Stimulated activated CD8-positive, alpha-beta memory T cell treated with anti-CD3 and anti-CD28 coated beads, Interleukin-7, amount 100 ng/mL, for 4 hours (primary cell): ENCODE results near the gene USP31.

Experiments used
- DNase-seq, 2 donors: peaks; one replicate each; pipeline ENCODE4 v3.0.0-alpha.2; 2020; ENCODE audit warnings: low read depth in 2 of 2

USP31 gene

GRCh38 chr16:23132775-23133463 is 16.3 kb downstream of the USP31 start:
- DNase-seq: no peak

DNA sequence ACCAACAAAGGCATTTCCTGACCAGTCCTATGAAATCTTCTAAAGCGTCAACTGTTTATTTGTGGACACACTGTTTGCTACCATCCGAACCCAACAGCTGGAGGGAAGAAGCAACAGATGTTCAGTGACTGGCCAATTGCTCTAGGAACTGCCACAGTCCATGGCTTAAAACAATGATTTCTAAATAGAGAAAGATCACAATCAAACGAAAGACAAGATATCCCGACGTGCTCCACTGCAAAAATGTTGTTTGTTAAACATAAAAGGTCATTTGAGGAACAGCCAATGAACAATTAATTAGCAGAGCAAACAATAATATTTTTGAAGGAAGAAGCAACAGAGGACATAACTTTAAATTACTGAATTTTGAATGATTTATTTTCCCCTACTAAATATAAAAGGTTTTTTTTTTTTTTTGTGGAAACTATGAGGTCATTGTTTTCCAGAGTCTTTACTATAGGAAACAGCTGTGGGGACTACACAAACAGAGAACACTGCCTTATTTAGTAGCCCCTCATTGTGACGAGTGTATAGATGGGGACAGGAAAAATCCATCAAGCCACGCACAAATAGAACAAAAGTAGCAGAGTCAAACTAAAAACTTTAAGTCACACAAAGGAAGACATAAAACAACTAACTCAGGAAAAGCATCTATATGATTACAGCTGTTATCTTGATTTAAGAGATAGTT is 17.2 kb downstream of the USP31 start:
- no peak for DNase-seq

DNA sequence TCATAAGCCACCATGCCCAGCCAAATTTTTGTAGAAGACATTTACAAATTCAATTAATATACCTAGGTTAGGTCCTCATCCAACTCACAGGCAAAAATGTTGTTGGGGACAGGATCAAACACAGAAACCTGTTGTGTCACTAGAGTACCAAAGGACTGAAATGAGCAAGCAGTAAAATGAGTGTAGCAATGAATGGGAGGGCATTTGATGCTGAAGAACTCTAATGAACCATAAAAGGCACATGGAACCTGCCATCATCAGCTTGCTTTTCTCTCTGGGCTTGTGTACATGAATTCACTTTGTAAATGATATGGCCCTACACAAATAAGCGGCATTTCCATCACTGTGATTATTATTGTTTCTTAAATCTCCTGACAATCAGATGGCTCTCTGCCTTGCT is 17.8 kb downstream of the USP31 start:
- DNase-seq: no peak

DNA sequence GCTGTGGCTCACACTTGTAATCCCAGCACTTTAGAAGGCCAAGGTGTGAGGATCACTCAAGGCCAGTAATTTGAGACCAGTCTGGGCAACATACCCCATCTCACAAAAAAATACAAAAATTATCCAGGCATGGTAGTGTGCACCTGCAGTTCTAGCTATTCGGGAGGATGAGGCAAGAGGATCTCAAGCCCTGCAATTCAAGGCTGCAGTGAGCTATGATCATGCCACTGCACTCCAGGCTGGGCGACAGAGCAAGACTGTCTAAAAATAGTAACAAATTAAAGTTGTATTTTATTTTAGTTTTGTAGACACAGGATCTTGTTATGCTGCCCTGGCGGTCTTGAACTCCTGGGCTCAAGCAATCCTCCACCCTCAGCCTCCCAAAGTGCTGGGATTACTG is 18.2 kb downstream of the USP31 start:
- no peak for DNase-seq

GRCh38 chr16:23129686-23130085 is 19.6 kb downstream of the USP31 start:
- no peak for DNase-seq

- no peak for DNase-seq
Observed at GRCh38 chr16:23128056-23128455, 21.2 kb downstream of the USP31 start.

DNA sequence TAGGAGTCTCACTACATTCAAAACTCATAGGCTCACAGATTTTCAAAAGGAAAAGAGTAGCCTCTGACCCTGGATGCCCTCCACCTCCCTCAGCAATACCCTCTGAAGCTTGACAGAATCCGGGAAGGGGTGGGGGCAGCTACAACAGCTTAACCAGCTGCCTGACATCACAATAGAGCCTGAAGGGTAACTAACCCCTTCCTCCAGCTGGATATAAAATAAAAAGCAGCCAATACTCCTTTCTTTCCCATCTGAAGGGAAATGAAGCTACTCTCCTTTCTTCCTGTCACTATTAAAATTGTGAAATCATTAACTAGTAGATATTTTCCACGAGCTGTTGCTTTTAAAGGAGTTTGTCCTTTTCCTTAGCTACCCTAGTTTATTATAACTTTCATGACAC is 24.0 kb downstream of the USP31 start:
- no peak for DNase-seq

GRCh38 chr16:23124315-23124714 is 24.9 kb downstream of the USP31 start:
- no peak for DNase-seq

DNA sequence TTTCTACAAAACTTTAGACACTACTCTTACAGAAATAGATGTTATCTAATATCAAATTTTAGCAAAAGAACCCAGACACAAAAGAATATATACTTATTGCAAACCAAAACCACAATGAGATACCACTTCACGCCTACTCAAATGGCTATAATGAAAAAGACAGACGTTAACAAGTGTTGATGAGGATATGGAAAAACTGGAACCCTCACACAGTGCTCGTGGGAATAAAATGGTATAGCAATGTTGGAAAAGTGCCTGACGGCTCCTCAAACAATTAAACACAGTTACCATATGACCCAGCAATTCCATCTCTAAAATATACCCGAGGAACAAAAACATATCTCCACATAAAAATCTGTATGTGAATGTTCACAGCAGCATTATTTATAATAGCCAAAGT is 27.1 kb downstream of the USP31 start:
- no peak for DNase-seq

DNA sequence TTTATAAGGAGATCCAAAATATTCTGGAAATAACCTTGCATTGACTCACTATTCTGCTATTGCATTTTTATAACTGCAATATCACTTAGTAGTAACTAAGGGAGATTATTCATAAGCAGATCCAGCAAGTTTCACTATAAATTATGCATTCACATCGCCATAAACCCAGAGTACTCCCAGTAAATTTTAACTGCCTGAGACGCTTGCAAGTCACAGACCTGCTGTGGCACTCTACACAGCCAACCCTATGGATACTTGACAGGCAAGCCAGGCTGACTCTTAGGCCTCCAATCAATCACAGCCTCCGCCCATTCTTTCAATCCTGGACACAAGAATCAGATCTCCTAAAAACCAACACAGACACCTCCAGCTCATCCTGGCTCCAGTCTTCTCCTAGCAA is 28.2 kb downstream of the USP31 start:
- DNase-seq: no peak

DNA sequence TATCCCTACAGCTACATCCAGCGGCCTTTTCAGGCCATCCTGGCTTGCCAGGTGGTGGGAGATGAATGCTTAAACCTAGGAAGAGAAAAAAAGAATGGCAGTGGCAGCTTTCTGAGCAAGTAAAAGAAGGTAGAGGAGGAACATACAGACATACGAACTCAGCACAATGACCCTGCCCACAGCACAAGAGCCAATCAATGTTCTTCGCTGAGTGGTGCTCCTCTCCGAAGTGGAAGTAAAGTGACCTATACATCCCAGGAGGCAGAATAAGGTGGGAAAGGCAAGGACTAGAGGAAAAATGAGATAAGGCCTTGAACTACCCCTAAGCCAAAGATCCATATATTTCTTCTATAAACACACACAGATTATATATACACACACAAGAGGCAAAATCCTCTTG is 28.7 kb downstream of the USP31 start:
- DNase-seq: no peak

- no peak for DNase-seq
Observed at GRCh38 chr16:23119570-23119969, 29.7 kb downstream of the USP31 start.

GRCh38 chr16:23114131-23114904 is 34.9 kb downstream of the USP31 start:
- no peak for DNase-seq

- no peak for DNase-seq
Observed at GRCh38 chr16:23113185-23113584, 36.1 kb downstream of the USP31 start.

DNA sequence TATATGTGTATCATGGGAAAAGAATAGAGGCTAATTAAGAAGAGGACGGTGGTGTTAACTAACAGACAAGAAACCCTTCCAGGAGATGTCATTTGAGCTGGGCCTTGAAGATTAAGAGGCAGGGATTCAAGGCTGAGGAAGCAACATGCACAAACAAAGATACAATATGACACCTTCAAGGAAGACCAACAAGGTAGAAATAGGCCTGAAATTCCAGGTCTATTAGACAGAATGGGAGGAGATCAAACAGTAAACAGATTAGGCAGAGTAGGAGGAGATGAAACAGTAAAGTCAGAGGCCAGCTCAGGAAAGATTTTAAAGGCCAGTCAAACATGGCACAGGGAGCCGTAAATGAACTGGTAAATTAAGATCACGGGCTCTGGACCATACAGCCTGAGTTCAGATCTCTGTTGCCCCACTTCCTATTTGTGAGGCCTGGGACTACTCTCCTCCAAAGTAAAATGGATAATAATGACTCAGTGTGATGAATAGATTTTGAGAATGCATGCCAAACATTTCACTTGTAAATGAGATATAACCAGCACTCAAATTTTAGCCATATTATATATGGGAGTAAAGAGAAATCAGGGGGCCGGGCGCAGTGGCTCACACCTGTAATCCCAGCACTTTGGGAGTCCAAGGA is 38.9 kb downstream of the USP31 start:
- DNase-seq: no peak

DNA sequence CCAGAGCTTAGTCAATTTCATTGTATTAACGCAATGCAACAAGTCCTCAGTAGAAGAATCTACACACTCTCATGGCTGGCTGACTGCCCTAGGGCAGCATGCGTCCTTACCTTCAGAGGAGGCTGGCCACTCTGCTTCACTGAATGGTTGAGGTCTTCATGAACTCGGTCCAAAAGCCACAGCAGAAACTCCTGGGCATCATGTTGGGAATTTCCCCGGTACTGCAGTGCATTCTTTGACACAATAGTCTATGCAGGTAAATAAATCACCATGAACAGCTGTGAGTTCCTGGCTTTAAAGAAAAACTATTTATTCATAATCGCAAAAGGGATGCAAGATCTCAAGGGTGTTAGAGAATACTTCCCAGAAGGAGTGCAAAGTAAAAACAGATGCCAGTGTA is 41.3 kb downstream of the USP31 start:
- DNase-seq: no peak

GRCh38 chr16:23107117-23107516 is 42.1 kb downstream of the USP31 start:
- no peak for DNase-seq

GRCh38 chr16:23105309-23105708 is 43.9 kb downstream of the USP31 start:
- DNase-seq: no peak

GRCh38 chr16:23104032-23104955 is 45.0 kb downstream of the USP31 start:
- DNase-seq: no peak

DNA sequence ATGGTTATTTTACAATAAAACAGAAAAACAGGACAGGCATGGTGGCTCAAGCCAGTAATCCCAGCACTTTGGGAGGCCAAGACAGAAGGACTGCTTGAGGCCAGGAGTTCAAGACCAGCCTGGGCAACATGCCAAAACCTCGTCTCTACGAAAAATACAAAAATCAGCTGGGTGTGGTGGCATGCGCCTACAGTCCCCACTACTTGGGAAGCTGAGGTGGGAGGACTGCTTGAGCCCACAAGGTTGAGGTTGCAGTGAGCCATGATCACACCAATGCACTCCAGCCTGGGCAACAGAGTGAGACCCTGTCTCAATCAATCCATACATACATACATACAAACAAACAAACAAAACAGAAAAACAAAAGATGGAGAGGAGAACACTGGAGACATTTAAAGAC is 45.6 kb downstream of the USP31 start:
- no peak for DNase-seq

DNA sequence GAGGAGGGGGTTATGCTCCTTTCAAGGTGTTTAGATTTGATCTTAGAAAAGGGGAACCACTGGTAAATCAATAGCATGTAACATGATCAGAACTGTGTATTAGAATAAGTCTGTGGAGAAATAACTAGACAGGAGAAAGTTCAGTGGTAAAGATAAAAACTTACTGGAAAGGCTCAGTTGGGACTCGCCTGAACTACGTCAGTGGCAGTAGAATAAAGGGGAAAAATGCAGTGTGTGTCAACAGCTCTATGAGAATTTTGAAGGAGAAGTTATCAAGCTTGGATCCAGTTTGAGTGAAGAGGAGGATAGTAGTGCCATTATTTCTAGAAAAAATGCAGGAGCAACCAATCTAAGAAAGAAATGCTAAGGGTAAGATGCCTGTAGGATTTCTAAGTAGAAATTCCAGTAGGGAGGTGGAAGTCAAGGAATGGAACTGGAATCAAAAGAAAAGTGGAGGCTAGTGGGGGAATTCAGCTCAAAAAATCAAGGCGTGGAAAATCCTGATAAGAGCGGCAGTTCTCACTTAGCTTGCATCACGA is 48.2 kb downstream of the USP31 start:
- no peak for DNase-seq
